GM12878 (cell line): ENCODE measurements around the gene ITM2C. TPM values are rescaled to one million over a fixed set of nuclear protein-coding genes. Genes with fewer than 3 reads are reported as not detected.
A peak's percentile ranks its signal among the peaks of the same experiment; 100 is the strongest.

Experiments
- ATAC-seq: fragments of 200-7000 bp; cut with Tn5 transposase; 3 replicates; pipeline ENCODE4 v1.9.1; 2020; ENCODE audit warnings: mild to moderate bottlenecking, moderate library complexity
- BruUV-seq: library from RNA; stranded (reverse); fragments of 400-500 nt; replicated peaks from 2 replicates; lab custom pipeline; 2021; lab: Mats Ljungman, UMichigan
- CTCF ChIA-PET: fragments of 300-600 bp; sonication (Branson Sonifier 250); formaldehyde crosslinking; extraction: SDS; loops from one replicate; lab custom pipeline; 2021; ENCODE audit warnings: inconsistent platforms; lab: Yijun Ruan, JAX
- POLR2A ChIA-PET: fragments of 350-600 bp; formaldehyde crosslinking; extraction: SDS; loops from one replicate; lab custom pipeline; 2021; ENCODE audit warnings: inconsistent platforms; lab: Charles Lee
- RAD21 ChIA-PET: fragments of 300-600 bp; sonication (Branson Sonifier 250); formaldehyde crosslinking; loops from one replicate; lab custom pipeline; 2023; ENCODE audit warnings: antibody characterized with exemption; ENCODE audit not compliant: unreplicated experiment; lab: Charles Lee
- SMC1A ChIA-PET: fragments of 300-600 bp; sonication (Branson Sonifier 250); formaldehyde crosslinking; loops from one replicate; lab custom pipeline; 2023; ENCODE audit not compliant: unreplicated experiment, uncharacterized antibody; lab: Charles Lee
- DNase-seq: peaks from one replicate; pipeline ENCODE4 v3.0.0-alpha.2; 2011; ENCODE audit warnings: low read depth, low spot score
- FAIRE-seq: peaks from 3 replicates; lab custom pipeline; 2011; peaks lifted over from hg19 to GRCh38; lab: Jason Lieb, UNC
- H2AFZ ChIP-seq: 2 replicates; pipeline ENCODE4 v1.6.0; 2011; ENCODE audit warnings: low read depth, low read length, control low read depth; ENCODE audit not compliant: control insufficient read depth
- H3K27ac ChIP-seq: 2 replicates; pipeline ENCODE4 v1.5.1; 2011; ENCODE audit warnings: control low read depth; ENCODE audit not compliant: control insufficient read depth, insufficient read depth
- H3K27me3 ChIP-seq, 2 experiments: replicated peaks in 1 of 2; 2 replicates each; pipeline versions ENCODE4 v1.6.0 to v1.6.1; 2011; ENCODE audit warnings: low read length in 1 of 2; ENCODE audit not compliant: control insufficient read depth in 2 of 2, insufficient read depth in 2 of 2
- H3K36me3 ChIP-seq, 2 experiments: 2 replicates each; pipeline ENCODE4 v1.5.1; 2011; ENCODE audit warnings: low read length in 1 of 2; ENCODE audit not compliant: control insufficient read depth in 2 of 2, insufficient read depth in 2 of 2
- H3K4me1 ChIP-seq: 2 replicates; pipeline ENCODE4 v1.6.1; 2011; ENCODE audit warnings: mild to moderate bottlenecking, low read length, moderate library complexity, mixed read lengths; ENCODE audit not compliant: control insufficient read depth, insufficient read depth
- H3K4me2 ChIP-seq: 2 replicates; pipeline ENCODE4 v1.6.0; 2011; ENCODE audit warnings: control low read depth; ENCODE audit not compliant: control insufficient read depth, insufficient read depth
- H3K4me3 ChIP-seq: fragments of 200-600 bp; sonication (generic); 2 replicates; pipeline ENCODE4 v1.5.1; 2016
- H3K79me2 ChIP-seq: 2 replicates; pipeline ENCODE4 v1.6.0; 2011; ENCODE audit warnings: low read length; ENCODE audit not compliant: control insufficient read depth, insufficient read depth
- H3K9ac ChIP-seq: 2 replicates; pipeline ENCODE4 v1.8.0; 2011; ENCODE audit warnings: low read length, control low read depth, mixed read lengths; ENCODE audit not compliant: control insufficient read depth, insufficient read depth
- H3K9me3 ChIP-seq: replicated peaks from 3 replicates; pipeline ENCODE4 v1.5.1; 2011; ENCODE audit warnings: mild to moderate bottlenecking, low read length; ENCODE audit not compliant: control insufficient read depth, insufficient read depth
- H4K20me1 ChIP-seq: 2 replicates; pipeline ENCODE4 v1.6.0; 2011; ENCODE audit not compliant: control insufficient read depth, insufficient read depth
- CBX5 ChIP-seq: sonication (generic); IDR thresholded peaks from 2 replicates; pipeline ENCODE4 v1.6.1; 2016; ENCODE audit warnings: low read depth, moderate library complexity, mild to moderate bottlenecking, inconsistent platforms
- FOS ChIP-seq: IDR thresholded peaks from 3 replicates; pipeline ENCODE4 v1.6.1; 2011; ENCODE audit warnings: borderline replicate concordance; ENCODE audit not compliant: insufficient read length; ENCODE audit errors: extremely low read depth
- HDAC2 ChIP-seq: fragments of 200-600 bp; sonication (generic); IDR thresholded peaks from 2 replicates; pipeline ENCODE4 v1.6.1; 2017
- HDGF ChIP-seq: fragments of 450-650 bp; IDR thresholded peaks from 2 replicates; pipeline ENCODE4 v1.6.1; 2016; ENCODE audit warnings: antibody characterized with exemption
- MYC ChIP-seq: IDR thresholded peaks from 2 replicates; pipeline ENCODE4 v1.6.1; 2011; ENCODE audit warnings: mild to moderate bottlenecking, low read length, moderate library complexity, inconsistent platforms; ENCODE audit not compliant: insufficient read depth, insufficient replicate concordance, insufficient read length, severe bottlenecking
- NBN ChIP-seq: fragments of 450-650 bp; IDR thresholded peaks from 2 replicates; pipeline ENCODE4 v1.6.1; 2016
- NRF1 ChIP-seq: conservative IDR thresholded peaks from 2 replicates; pipeline ENCODE4 v1.6.1; 2011; ENCODE audit warnings: mild to moderate bottlenecking, low read depth, low read length, improper control_type of control experiment
- POLR2AphosphoS2 ChIP-seq: IDR thresholded peaks from 2 replicates; pipeline ENCODE4 v1.6.1; 2011; ENCODE audit warnings: low read depth, mild to moderate bottlenecking, low read length, improper control_type of control experiment, moderate library complexity
- POLR2AphosphoS5 ChIP-seq: IDR thresholded peaks from 2 replicates; pipeline ENCODE4 v1.6.1; 2011; ENCODE audit warnings: mild to moderate bottlenecking, low read length, inconsistent platforms
- RELA ChIP-seq: fragments of 450-650 bp; IDR thresholded peaks from 2 replicates; pipeline ENCODE4 v1.8.0; 2014; ENCODE audit warnings: borderline replicate concordance; ENCODE audit not compliant: partially characterized antibody
- SMAD5 ChIP-seq: IDR thresholded peaks from 2 replicates; pipeline ENCODE4 v1.6.1; 2016; ENCODE audit warnings: antibody characterized with exemption, low read depth
- TAF1 ChIP-seq: IDR thresholded peaks from 2 replicates; pipeline ENCODE4 v1.6.1; 2011; ENCODE audit warnings: mild to moderate bottlenecking, low read depth, low read length, borderline replicate concordance
- ZNF207 ChIP-seq: fragments of 450-650 bp; IDR thresholded peaks from 2 replicates; pipeline ENCODE4 v1.6.1; 2014; ENCODE audit warnings: antibody characterized with exemption, mild to moderate bottlenecking, borderline replicate concordance
- ZNF24 ChIP-seq: fragments of 450-650 bp; IDR thresholded peaks from 2 replicates; pipeline ENCODE4 v1.6.1; 2017; ENCODE audit warnings: antibody characterized with exemption, mild to moderate bottlenecking
- ZZZ3 ChIP-seq: IDR thresholded peaks from 2 replicates; pipeline ENCODE4 v1.6.1; 2011; ENCODE audit warnings: low read depth; ENCODE audit not compliant: control insufficient read depth, insufficient read length
- WGBS: methylation state at CpG from one replicate; pipeline ENCODE4 v1.1.6; 2016; ENCODE audit warnings: low lambda C conversion rate; ENCODE audit not compliant: insufficient replicate concordance, insufficient coverage; ENCODE audit errors: missing lambda C conversion rate; 5-methylcytosine and 5-hydroxymethylcytosine counted together
- in situ Hi-C: fragments of 300-500 bp; cut with MboI; formaldehyde crosslinking; loops from 9 replicates; pipeline ENCODE4 v1.14.3; 2018; ENCODE audit warnings: mixed read lengths
- intact Hi-C: fragments of 100-400 bp; cut with micrococcal nuclease; formaldehyde crosslinking; loops from one replicate; pipeline ENCODE4 v1.14.2; 2022; ENCODE audit not compliant: unreplicated experiment
- polyA plus RNA-seq, 11 experiments: library from polyadenylated mRNA; depleted of rRNA in 4 of 11; unstranded in 6 of 11; stranded (reverse) in 5 of 11; fragments of >200 nt; fragmentation: Nextera tagmentation in 4 of 11; fragmentation: Illumina TruSeq in 1 of 11; extraction: Ambion mirVana in 4 of 11; extraction: Trizol in 1 of 11; gene quantifications; 1 replicate in 1 of 11; 2 replicates in 10 of 11; pipeline versions ENCODE4 v1.2.1 to v1.2.3, GENCODE V29; 2011 to 2016; ENCODE audit warnings: inconsistent platforms in 2 of 11, missing spikeins in 2 of 11, low read depth in 1 of 11
- total RNA-seq, 4 experiments: library from RNA; depleted of rRNA in 3 of 4; stranded (reverse); fragments of >200 nt in 3 of 4; fragmentation: Illumina TruSeq in 1 of 4; extraction: Trizol in 1 of 4; gene quantifications; 2 replicates each; pipeline versions ENCODE4 v1.2.1 to v1.2.3, GENCODE V29; 2013 to 2021
- TF ChIP-seq, protein P1 (sequence below): fragments of 150-350 bp; IDR thresholded peaks from 2 replicates; pipeline ENCODE4 v1.6.1; 2014; ENCODE audit warnings: mild to moderate bottlenecking, low read depth, low read length
- TF ChIP-seq, protein P2 (sequence below): fragments of 450-650 bp; IDR thresholded peaks from 2 replicates; pipeline ENCODE4 v1.6.1; 2017; ENCODE audit warnings: mild to moderate bottlenecking
- TF ChIP-seq, protein P3 (sequence below): IDR thresholded peaks from 2 replicates; pipeline ENCODE4 v1.6.1; 2011; ENCODE audit warnings: borderline replicate concordance, low read depth, mild to moderate bottlenecking, moderate library complexity, mixed read lengths, low read length; ENCODE audit not compliant: insufficient read depth; ENCODE audit errors: extremely low read length

The ITM2C gene
- total and polyA plus RNA-seq, 10 of the 15 experiments (the other 5 are each of a cell fraction or from before 2014, with no cell fraction given) = 5.4 to 195 (median 149) TPM

DNA sequence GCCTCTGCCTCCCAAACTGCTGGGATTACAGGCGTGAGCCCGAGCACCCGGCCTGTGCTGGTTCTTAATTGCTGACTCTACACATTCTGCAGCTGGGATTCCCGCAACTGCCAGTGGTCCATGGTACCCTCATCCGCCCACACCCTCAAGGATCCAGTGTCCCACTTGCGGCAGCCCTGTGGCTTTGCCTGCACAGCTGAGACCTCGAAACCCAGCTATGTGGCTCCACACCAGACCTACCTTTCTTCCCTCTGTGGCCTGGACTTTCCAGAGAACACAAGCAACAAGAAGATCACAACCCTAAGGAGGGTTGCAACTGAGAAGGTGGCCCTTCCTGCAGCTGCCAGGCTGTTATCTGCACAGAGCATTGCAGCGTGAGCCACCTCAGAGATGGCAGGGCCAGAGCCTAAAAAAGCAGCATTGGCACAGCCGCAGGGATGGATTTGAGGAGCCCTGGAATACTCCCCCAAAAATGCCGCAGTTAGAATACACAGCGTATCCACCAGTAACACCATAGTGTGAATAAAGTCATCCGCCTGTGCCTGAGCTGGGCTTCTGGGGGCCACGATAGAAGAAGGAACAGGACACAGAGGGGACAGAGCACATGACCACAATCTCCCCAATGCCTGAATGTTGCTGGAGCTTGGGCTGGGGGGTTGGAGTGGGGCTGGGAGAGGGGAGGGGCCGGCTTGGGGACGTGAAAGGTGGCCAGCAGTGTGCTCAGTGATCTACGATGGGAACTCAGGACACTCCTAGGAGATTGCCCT is 58.4 kb downstream of the ITM2C start (continued):
- TF ChIP-seq, protein P1, sequence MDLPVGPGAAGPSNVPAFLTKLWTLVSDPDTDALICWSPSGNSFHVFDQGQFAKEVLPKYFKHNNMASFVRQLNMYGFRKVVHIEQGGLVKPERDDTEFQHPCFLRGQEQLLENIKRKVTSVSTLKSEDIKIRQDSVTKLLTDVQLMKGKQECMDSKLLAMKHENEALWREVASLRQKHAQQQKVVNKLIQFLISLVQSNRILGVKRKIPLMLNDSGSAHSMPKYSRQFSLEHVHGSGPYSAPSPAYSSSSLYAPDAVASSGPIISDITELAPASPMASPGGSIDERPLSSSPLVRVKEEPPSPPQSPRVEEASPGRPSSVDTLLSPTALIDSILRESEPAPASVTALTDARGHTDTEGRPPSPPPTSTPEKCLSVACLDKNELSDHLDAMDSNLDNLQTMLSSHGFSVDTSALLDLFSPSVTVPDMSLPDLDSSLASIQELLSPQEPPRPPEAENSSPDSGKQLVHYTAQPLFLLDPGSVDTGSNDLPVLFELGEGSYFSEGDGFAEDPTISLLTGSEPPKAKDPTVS = no peak
- no peak for TF ChIP-seq RELA
- TF ChIP-seq, all 136 proteins: peak for 19

DNA sequence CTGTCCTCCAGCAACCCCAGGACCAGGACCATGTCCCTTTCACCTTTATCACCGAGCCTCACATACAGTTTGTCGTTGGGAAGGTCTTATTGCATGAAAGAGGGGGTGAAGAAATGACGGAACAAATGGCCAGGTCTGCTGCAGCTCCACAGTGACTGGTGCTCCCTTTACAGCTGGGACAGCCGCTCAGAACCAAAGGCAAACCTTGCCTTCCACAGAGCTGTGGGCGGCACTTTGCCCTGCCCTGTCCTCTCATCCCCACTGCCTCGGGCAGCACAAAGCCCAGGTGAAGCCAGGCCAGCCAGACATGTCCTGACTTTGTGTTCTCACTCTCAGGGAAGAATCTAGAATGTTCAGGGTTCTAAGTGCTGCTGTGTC is 59.3 kb downstream of the ITM2C start:
- Histone ChIP-seq H3K9me3 (no peaks in the 10 kb centered on the region), H3K4me3 (peak overlapping the region; percentile 78), H2AFZ (peak overlapping the region; percentile 35), H4K20me1 (no peaks in the 10 kb centered on the region), H3K79me2 (peaks cover 63% of the 10 kb centered on the region), H3K4me1 (peaks cover 42% of the 10 kb centered on the region), H3K27me3 (no peaks in the 10 kb centered on the region), H3K4me2 (peak overlapping the region; percentile 93), H3K9ac (peak overlapping the region; percentile 95), H3K27ac (peak overlapping the region; percentile 98), H3K36me3 (no peaks in the 10 kb centered on the region)
- ChIA-PET RAD21 (interaction anchor here (0.9 to 11.2 kb wide), 21 partner anchors 11 to 129 kb away, joined by 3 to 261 read pairs (median 7); partner anchors contain the start of gene ITM2C), SMC1A (interaction anchor here (0.9 to 16.5 kb wide), 16 partner anchors 12 to 100 kb away, joined by 3 to 248 read pairs (median 10); partner anchors contain the start of gene ITM2C), CTCF (interaction anchor here (0.7 to 16.2 kb wide), 31 partner anchors 10 to 476 kb away, joined by 3 to 315 read pairs (median 4); partner anchors contain the start of gene ITM2C), POLR2A (interaction anchor here (0.5 to 9.7 kb wide), 12 partner anchors 8 to 70 kb away, joined by 3 to 117 read pairs (median 4); partner anchors contain the start of gene ITM2C)
- no peak for FAIRE-seq
- BruUV-seq = TSS peak; percentile 61
- peak; percentile 5 for ATAC-seq
- no peak for DNase-seq
- WGBS = 0% methylated on average over 6 of the region's 6 CpGs
- in situ Hi-C loops (loop anchor here (10.0 kb wide), 1 partner anchor 61 kb away; no protein-coding TSS in a partner anchor), intact Hi-C loops (loop anchor here (2.0 kb wide), 2 partner anchors 75 to 133 kb away; partner anchors contain the start of gene PSMD1)
- TF ChIP-seq MYC (no peak), FOS (no peak), NBN (no peak), POLR2AphosphoS2 (no peak), ZNF24 (peak; percentile 51), ZZZ3 (no peak), POLR2AphosphoS5 (peak; percentile 2), TAF1 (no peak), SMAD5 (peak; percentile 38; the same call in 1 of the 2 replicates), NRF1 (no peak), HDAC2 (no peak), HDGF (0 out of 2 replicates have a peak, but pooled peaks have one; percentile 3), ZNF207 (no peak), CBX5 (no peak)
- TF ChIP-seq, protein P2, sequence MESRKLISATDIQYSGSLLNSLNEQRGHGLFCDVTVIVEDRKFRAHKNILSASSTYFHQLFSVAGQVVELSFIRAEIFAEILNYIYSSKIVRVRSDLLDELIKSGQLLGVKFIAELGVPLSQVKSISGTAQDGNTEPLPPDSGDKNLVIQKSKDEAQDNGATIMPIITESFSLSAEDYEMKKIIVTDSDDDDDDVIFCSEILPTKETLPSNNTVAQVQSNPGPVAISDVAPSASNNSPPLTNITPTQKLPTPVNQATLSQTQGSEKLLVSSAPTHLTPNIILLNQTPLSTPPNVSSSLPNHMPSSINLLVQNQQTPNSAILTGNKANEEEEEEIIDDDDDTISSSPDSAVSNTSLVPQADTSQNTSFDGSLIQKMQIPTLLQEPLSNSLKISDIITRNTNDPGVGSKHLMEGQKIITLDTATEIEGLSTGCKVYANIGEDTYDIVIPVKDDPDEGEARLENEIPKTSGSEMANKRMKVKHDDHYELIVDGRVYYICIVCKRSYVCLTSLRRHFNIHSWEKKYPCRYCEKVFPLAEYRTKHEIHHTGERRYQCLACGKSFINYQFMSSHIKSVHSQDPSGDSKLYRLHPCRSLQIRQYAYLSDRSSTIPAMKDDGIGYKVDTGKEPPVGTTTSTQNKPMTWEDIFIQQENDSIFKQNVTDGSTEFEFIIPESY = no peak
- TF ChIP-seq, protein P3, sequence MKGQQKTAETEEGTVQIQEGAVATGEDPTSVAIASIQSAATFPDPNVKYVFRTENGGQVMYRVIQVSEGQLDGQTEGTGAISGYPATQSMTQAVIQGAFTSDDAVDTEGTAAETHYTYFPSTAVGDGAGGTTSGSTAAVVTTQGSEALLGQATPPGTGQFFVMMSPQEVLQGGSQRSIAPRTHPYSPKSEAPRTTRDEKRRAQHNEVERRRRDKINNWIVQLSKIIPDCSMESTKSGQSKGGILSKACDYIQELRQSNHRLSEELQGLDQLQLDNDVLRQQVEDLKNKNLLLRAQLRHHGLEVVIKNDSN = no peak
